B cell (primary cell): ENCODE measurements around the gene HTRA3.

ENCODE experiments used
- CTCF ChIP-seq: fragments of 200-600 bp; IDR thresholded peaks from one replicate; pipeline ENCODE4 v1.8.0; 2022; ENCODE audit warnings: antibody characterized with exemption, mild to moderate bottlenecking
- EZH2 ChIP-seq: IDR thresholded peaks from 2 replicates; pipeline ENCODE4 v1.6.1; 2012; ENCODE audit warnings: borderline replicate concordance, low read depth, mild to moderate bottlenecking, moderate library complexity, low read length; ENCODE audit not compliant: insufficient read depth, poor library complexity, severe bottlenecking

- TF ChIP-seq CTCF (no peak), EZH2 (no peak)
Measured at GRCh38 chr4:8332038-8332857, 62.7 kb downstream of the HTRA3 start.
